Measurements from ENCODE around the gene MRPS17. TPM values are rescaled to one million over a fixed set of nuclear protein-coding genes. Genes with fewer than 3 reads are reported as not detected.
A peak's percentile ranks its signal among the peaks of the same experiment; 100 is the strongest.

MRPS17 gene
- total and polyA plus RNA-seq, 9 of the 15 experiments (the other 6 are each of a cell fraction or from before 2014, with no cell fraction given), result 25.9 to 99.3 (median 43.9) TPM

DNA sequence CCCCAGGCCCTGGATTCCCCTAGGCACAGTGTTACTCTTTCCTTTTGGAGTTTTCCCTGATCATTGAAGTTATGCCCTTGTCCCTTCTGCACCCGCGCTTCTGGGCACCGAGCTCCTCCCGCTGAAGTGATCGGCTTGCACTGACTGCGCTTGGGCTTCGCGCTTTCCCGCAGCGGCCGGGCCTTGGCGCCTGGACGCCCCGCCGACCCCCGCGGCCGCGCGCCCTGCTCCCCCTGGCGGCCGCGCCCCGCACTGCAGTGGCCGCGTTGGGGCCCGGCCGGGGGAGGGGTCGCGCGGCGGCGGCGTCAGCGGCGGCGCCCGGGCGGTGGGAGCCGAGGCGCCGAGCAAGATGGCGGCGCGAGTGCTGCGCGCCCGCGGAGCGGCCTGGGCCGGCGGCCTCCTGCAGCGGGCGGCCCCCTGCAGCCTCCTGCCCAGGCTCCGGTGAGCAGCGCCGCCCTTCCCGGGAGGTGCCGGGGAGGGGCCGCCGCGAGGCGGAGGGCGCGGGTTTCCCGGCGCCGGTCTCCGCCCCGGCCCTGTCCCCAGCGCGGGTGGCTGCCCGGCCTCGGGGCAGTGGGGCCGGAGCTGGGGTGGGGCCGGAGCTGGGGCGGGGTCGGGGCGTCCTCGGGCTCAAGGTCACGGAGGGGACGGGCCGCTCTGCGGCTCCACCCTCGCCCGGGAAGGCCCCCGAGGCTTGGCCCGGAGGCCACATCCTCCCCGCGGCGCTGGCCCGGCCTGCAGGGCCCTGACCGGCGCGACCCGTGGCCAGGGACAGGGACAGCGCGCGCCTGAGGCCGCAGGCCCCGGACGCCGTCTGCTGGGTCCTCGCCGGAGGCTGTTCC, 12.8 kb downstream of the MRPS17 start, which contains the start of gene NIPSNAP2 (continued):
- TF ChIP-seq ARHGAP35 (IDR thresholded peaks at IDR 0.05; ENCODE audit: partially characterized antibody) (no peak), ZNF12 (CRISPR knock-in tag; IDR thresholded peaks at IDR 0.05) (no peak), BRF1 (IDR thresholded peaks at IDR 0.05; ENCODE audit: borderline replicate concordance, extremely low read depth, insufficient read length) (no peak), ZSCAN29 (IDR thresholded peaks at IDR 0.05) (no peak), ZNF354B (CRISPR knock-in tag; IDR thresholded peaks at IDR 0.05) (no peak), CTBP1 (IDR thresholded peaks at IDR 0.05; ENCODE audit: borderline replicate concordance) (peak; percentile 62; the same call in 1 of the 2 replicates), ZNF146 (CRISPR knock-in tag; IDR thresholded peaks at IDR 0.05; ENCODE audit: unreplicated experiment) (no peak), GABPA (tag; conservative IDR thresholded peaks at IDR 0.05; ENCODE audit: low read depth) (0 out of 2 replicates have a peak, but pooled peaks have one; percentile 22), HCFC1 (IDR thresholded peaks at IDR 0.05; ENCODE audit: low read depth, low read length) (peak; percentile 31)
- TF ChIP-seq, protein P1, sequence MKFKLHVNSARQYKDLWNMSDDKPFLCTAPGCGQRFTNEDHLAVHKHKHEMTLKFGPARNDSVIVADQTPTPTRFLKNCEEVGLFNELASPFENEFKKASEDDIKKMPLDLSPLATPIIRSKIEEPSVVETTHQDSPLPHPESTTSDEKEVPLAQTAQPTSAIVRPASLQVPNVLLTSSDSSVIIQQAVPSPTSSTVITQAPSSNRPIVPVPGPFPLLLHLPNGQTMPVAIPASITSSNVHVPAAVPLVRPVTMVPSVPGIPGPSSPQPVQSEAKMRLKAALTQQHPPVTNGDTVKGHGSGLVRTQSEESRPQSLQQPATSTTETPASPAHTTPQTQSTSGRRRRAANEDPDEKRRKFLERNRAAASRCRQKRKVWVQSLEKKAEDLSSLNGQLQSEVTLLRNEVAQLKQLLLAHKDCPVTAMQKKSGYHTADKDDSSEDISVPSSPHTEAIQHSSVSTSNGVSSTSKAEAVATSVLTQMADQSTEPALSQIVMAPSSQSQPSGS (CRISPR knock-in tag; IDR thresholded peaks at IDR 0.05), result no peak
- TF ChIP-seq, protein P2, sequence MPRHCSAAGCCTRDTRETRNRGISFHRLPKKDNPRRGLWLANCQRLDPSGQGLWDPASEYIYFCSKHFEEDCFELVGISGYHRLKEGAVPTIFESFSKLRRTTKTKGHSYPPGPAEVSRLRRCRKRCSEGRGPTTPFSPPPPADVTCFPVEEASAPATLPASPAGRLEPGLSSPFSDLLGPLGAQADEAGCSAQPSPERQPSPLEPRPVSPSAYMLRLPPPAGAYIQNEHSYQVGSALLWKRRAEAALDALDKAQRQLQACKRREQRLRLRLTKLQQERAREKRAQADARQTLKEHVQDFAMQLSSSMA (CRISPR knock-in tag; IDR thresholded peaks at IDR 0.05), result no peak
- TF ChIP-seq, protein P3, sequence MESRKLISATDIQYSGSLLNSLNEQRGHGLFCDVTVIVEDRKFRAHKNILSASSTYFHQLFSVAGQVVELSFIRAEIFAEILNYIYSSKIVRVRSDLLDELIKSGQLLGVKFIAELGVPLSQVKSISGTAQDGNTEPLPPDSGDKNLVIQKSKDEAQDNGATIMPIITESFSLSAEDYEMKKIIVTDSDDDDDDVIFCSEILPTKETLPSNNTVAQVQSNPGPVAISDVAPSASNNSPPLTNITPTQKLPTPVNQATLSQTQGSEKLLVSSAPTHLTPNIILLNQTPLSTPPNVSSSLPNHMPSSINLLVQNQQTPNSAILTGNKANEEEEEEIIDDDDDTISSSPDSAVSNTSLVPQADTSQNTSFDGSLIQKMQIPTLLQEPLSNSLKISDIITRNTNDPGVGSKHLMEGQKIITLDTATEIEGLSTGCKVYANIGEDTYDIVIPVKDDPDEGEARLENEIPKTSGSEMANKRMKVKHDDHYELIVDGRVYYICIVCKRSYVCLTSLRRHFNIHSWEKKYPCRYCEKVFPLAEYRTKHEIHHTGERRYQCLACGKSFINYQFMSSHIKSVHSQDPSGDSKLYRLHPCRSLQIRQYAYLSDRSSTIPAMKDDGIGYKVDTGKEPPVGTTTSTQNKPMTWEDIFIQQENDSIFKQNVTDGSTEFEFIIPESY (CRISPR knock-in tag; IDR thresholded peaks at IDR 0.05), result no peak; the same call in 1 of the 2 replicates
- TF ChIP-seq, protein P4, sequence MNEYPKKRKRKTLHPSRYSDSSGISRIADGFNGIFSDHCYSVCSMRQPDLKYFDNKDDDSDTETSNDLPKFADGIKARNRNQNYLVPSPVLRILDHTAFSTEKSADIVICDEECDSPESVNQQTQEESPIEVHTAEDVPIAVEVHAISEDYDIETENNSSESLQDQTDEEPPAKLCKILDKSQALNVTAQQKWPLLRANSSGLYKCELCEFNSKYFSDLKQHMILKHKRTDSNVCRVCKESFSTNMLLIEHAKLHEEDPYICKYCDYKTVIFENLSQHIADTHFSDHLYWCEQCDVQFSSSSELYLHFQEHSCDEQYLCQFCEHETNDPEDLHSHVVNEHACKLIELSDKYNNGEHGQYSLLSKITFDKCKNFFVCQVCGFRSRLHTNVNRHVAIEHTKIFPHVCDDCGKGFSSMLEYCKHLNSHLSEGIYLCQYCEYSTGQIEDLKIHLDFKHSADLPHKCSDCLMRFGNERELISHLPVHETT (CRISPR knock-in tag; conservative IDR thresholded peaks at IDR 0.05 in 1 of 2, IDR thresholded peaks at IDR 0.05 in 1 of 2), result peak in 1 of 2 experiments; percentile 98; a peak in 2 of 4 replicates
